Nephron (organoid): ENCODE data around the gene NDUFC1.

Experiments used
- H3K27ac Mint-ChIP-seq, 3 experiments: 2 replicates each; pipeline ENCODE4 v1.8.0; 2020; ENCODE audit warnings: mixed read lengths in 3 of 3, mild to moderate bottlenecking in 2 of 3, moderate library complexity in 1 of 3
- H3K27me3 Mint-ChIP-seq: 2 replicates; pipeline ENCODE4 v1.8.0; 2021; ENCODE audit warnings: low read depth, mild to moderate bottlenecking, moderate library complexity, mixed read lengths
- H3K36me3 Mint-ChIP-seq: 2 replicates; pipeline ENCODE4 v1.8.0; 2020; ENCODE audit warnings: low read depth, mixed read lengths
- H3K4me1 Mint-ChIP-seq: 2 replicates; pipeline ENCODE4 v1.8.0; 2020; ENCODE audit warnings: mixed read lengths
- H3K4me3 Mint-ChIP-seq, 3 experiments: 2 replicates each; pipeline ENCODE4 v1.8.0; 2020; ENCODE audit warnings: mild to moderate bottlenecking in 3 of 3, mixed read lengths in 3 of 3, moderate library complexity in 2 of 3
- H3K9me3 Mint-ChIP-seq: 2 replicates; pipeline ENCODE4 v1.8.0; 2020; ENCODE audit warnings: mixed read lengths
- CTCF ChIP-seq, 3 experiments: fragments of 200-600 bp; sonication (generic); IDR thresholded peaks; one replicate each; pipeline ENCODE4 v1.5.0; 2021; ENCODE audit warnings: antibody characterized with exemption in 3 of 3; ENCODE audit not compliant: unreplicated experiment in 3 of 3

The NDUFC1 gene

DNA sequence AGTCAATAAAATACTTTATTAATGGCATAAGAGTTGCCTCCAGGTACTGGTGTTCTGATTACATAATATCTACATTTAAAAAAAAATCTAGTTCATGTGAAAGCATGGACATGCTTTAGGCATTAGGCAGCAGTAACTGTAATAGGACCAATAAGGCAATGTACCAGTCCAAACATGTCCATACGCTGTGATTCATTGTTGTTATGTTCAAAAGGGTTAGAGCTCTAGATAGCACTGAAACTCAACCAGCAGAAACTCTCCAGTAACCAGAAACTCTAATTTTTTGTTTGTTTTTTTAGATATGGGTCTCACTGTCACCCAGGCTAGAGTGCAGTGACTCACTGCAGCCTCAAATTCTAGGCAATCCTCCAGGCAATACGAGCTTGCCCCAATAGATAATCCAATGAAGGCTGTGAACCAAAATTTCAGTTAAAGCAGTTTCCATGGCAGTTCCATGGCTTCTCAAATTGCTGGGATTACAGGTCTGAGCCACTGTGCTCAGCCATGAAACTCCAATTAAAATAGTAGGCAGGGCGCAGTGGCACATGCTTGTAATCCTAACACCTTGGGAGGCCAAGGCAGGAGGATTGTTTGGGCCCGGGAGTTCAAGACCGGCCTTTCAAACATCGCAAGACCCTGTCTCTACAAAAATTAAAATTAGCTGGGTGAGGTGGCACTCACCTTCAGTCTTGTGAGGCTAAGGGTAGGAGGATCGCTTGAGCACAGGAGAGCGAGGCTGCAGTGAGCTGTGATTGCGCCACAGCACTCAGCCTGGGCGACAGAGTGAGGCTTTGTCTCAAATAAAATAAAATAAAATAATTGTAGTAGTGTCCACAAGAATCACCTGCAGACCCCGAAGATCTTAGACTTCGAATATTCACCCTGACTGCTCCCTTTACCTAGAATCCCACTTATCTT is 58.6 kb downstream of the NDUFC1 start:
- peaks cover 3% of the 10 kb centered on the region for H3K27me3 Mint-ChIP-seq

GRCh38 chr4:139242511-139243051 is 59.7 kb downstream of the NDUFC1 start:
- Mint-ChIP-seq H3K27ac (peak overlapping the region in 1 of 3 experiments; percentile 0), H3K36me3 (no peaks in the 10 kb centered on the region), H3K4me1 (peaks cover 25% of the 10 kb centered on the region)

More for the DNA sequence above, 58.6 kb downstream of the NDUFC1 start:
- Mint-ChIP-seq H3K4me3 (no peak overlapping the region), H3K36me3 (no peaks in the 10 kb centered on the region), H3K9me3 (peaks cover 4% of the 10 kb centered on the region), H3K4me1 (peaks cover 25% of the 10 kb centered on the region), H3K27ac (no peak overlapping the region)
- no peak for TF ChIP-seq CTCF (IDR thresholded peaks at IDR 0.05; ENCODE audit: unreplicated experiment in 3 of 3)

GRCh38 chr4:139241784-139242151 is 60.5 kb downstream of the NDUFC1 start:
- TF ChIP-seq CTCF (IDR thresholded peaks at IDR 0.05; ENCODE audit: unreplicated experiment in 3 of 3), result no peak
- no peaks in the 10 kb centered on the region for H3K36me3 Mint-ChIP-seq
- H3K27ac Mint-ChIP-seq, result peak overlapping the region; percentile 72 to 81 (median 78)
- no peak overlapping the region for H3K4me3 Mint-ChIP-seq
- peaks cover 3% of the 10 kb centered on the region for H3K27me3 Mint-ChIP-seq
- H3K4me1 Mint-ChIP-seq, result peaks cover 25% of the 10 kb centered on the region
- peaks cover 4% of the 10 kb centered on the region for H3K9me3 Mint-ChIP-seq

More at GRCh38 chr4:139242511-139243051, 59.7 kb downstream of the NDUFC1 start:
- peaks cover 4% of the 10 kb centered on the region for H3K9me3 Mint-ChIP-seq
- TF ChIP-seq CTCF (IDR thresholded peaks at IDR 0.05; ENCODE audit: unreplicated experiment in 3 of 3), result no peak
- peaks cover 3% of the 10 kb centered on the region for H3K27me3 Mint-ChIP-seq
- H3K4me3 Mint-ChIP-seq, result no peak overlapping the region

DNA sequence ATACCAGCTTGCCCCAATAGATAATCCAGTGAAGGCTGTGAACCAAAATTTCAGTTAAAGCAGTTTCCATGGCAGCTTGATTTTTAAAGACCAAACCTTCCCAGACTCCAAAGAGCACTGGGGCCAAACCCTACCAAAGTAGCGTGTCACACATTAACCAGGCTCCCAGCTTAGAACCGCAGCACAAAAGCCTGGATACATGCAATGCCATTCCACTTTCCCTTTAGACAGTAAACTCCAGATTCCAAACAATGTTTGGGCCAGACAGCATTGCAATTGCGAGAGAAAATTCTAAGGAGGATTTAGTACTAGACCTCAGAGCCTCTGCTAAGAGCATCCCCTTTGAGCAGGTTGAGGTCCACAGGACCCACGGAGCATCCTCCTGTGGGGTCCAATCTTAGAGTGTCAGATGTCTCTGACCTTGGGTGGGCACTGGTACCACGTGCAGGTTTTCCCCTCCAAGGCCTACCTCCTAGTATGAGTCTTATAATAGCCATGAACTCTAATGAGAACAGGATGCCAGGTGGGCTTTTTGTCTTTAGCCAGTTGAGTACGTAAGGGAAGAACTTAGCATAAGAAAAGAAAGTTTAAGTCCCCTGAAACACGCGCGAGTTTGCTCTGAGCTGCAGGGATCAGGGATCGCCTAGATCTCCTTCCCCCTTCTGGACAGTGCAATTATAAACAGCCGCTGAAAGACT is 61.0 kb downstream of the NDUFC1 start:
- Mint-ChIP-seq H3K9me3 (peaks cover 4% of the 10 kb centered on the region), H3K27me3 (peaks cover 3% of the 10 kb centered on the region), H3K4me3 (no peak overlapping the region)

More for the DNA sequence above, 61.0 kb downstream of the NDUFC1 start:
- no peaks in the 10 kb centered on the region for H3K36me3 Mint-ChIP-seq
- H3K27ac Mint-ChIP-seq, result peak overlapping the region; percentile 72 to 81 (median 78)
- no peak for TF ChIP-seq CTCF (IDR thresholded peaks at IDR 0.05; ENCODE audit: unreplicated experiment in 3 of 3)
- H3K4me1 Mint-ChIP-seq, result peaks cover 21% of the 10 kb centered on the region
